K562 (cell line): ENCODE results near the gene FUZ. TPM values are rescaled to one million over a fixed set of nuclear protein-coding genes. Genes with fewer than 3 reads are reported as not detected.

Experiments
- ARID4B ChIP-seq: sonication (generic); formaldehyde crosslinking; IDR thresholded peaks from 2 replicates; pipeline ENCODE4 v1.8.0; 2022; ENCODE audit warnings: mild to moderate bottlenecking, missing genetic modification reagents
- ASH1L ChIP-seq: fragments of 450-650 bp; IDR thresholded peaks from 2 replicates; pipeline ENCODE4 v1.6.1; 2018; ENCODE audit warnings: borderline replicate concordance, mild to moderate bottlenecking, low read depth; ENCODE audit not compliant: partially characterized antibody
- BCOR ChIP-seq: fragments of 450-650 bp; IDR thresholded peaks from 2 replicates; pipeline ENCODE4 v1.6.1; 2016
- DNMT1 ChIP-seq: fragments of 450-650 bp; IDR thresholded peaks from 2 replicates; pipeline ENCODE4 v1.6.1; 2016; ENCODE audit warnings: antibody characterized with exemption, mild to moderate bottlenecking
- GABPA ChIP-seq: fragments of 200-800 bp; sonication (Bioruptor generic); conservative IDR thresholded peaks from 2 replicates; pipeline ENCODE4 v1.6.1; 2016; ENCODE audit warnings: low read depth, missing genetic modification characterization, missing compliant biosample characterization
- HMGN3 ChIP-seq: IDR thresholded peaks from 2 replicates; pipeline ENCODE4 v1.6.1; 2011; ENCODE audit warnings: borderline replicate concordance, low read depth, mild to moderate bottlenecking, mixed read lengths, low read length; ENCODE audit not compliant: insufficient read length; ENCODE audit errors: extremely low read depth
- KAT2B ChIP-seq: IDR thresholded peaks from one replicate; pipeline ENCODE4 v1.6.1; 2012; ENCODE audit warnings: low read depth, mild to moderate bottlenecking, control low read depth, inconsistent platforms, low read length, moderate library complexity
- LARP7 ChIP-seq: fragments of 450-650 bp; IDR thresholded peaks from 2 replicates; pipeline ENCODE4 v1.6.1; 2016
- MAFG ChIP-seq: fragments of 450-650 bp; conservative IDR thresholded peaks from 2 replicates; pipeline ENCODE4 v1.6.1; 2016; ENCODE audit warnings: missing genetic modification characterization, missing compliant biosample characterization
- MED1 ChIP-seq: sonication (generic); formaldehyde crosslinking; IDR thresholded peaks from 2 replicates; pipeline ENCODE4 v1.8.1; 2023; ENCODE audit warnings: missing genetic modification reagents, borderline replicate concordance
- POLR2B ChIP-seq: fragments of 450-650 bp; IDR thresholded peaks from 2 replicates; pipeline ENCODE4 v1.6.1; 2018; ENCODE audit warnings: low read depth; ENCODE audit not compliant: partially characterized antibody
- SMARCA4 ChIP-seq: fragments of 450-650 bp; IDR thresholded peaks from 2 replicates; pipeline ENCODE4 v1.6.1; 2016
- TAF9B ChIP-seq: fragments of 450-650 bp; IDR thresholded peaks from 2 replicates; pipeline ENCODE4 v1.6.1; 2018; ENCODE audit warnings: mild to moderate bottlenecking; ENCODE audit not compliant: partially characterized antibody
- TCF3 ChIP-seq: sonication (generic); formaldehyde crosslinking; IDR thresholded peaks from 2 replicates; pipeline ENCODE4 v1.4.0; 2020; ENCODE audit warnings: mild to moderate bottlenecking, missing genetic modification reagents
- YBX1 ChIP-seq: fragments of 450-650 bp; IDR thresholded peaks from 2 replicates; pipeline ENCODE4 v1.7.1; 2016; ENCODE audit warnings: mild to moderate bottlenecking
- ZNF174 ChIP-seq: fragments of 250-450 bp; sonication (Bioruptor Pico); IDR thresholded peaks from 2 replicates; pipeline ENCODE4 v1.4.0; 2020; ENCODE audit warnings: mild to moderate bottlenecking
- ZNF253 ChIP-seq: fragments of 250-450 bp; sonication (Bioruptor Pico); conservative IDR thresholded peaks from 2 replicates; pipeline ENCODE4 v1.6.1; 2021; ENCODE audit warnings: mild to moderate bottlenecking
- ZNF444 ChIP-seq: fragments of 250-450 bp; sonication (Bioruptor Pico); IDR thresholded peaks from 2 replicates; pipeline ENCODE4 v1.4.0; 2020; ENCODE audit warnings: mild to moderate bottlenecking, moderate library complexity
- polyA plus RNA-seq, 8 experiments: library from polyadenylated mRNA; depleted of rRNA in 4 of 8; stranded (reverse) in 5 of 8; unstranded in 3 of 8; fragments of >200 nt; fragmentation: Nextera tagmentation in 2 of 8; fragmentation: Illumina TruSeq in 1 of 8; extraction: Ambion mirVana in 2 of 8; extraction: Trizol in 1 of 8; gene quantifications; 2 replicates each; pipeline versions ENCODE4 v1.2.1 to v1.2.3, GENCODE V29; 2011 to 2014; ENCODE audit warnings: inconsistent platforms in 1 of 8, missing spikeins in 1 of 8
- total RNA-seq, 7 experiments: library from RNA; depleted of rRNA in 6 of 7; stranded (reverse); fragments of >200 nt in 6 of 7; fragmentation: Illumina TruSeq in 2 of 7; extraction: Trizol in 2 of 7; gene quantifications; 2 replicates each; pipeline versions ENCODE4 v1.2.1 to v1.2.3, GENCODE V29; 2011 to 2021; ENCODE audit warnings: low replicate concordance in 1 of 7
- TF ChIP-seq, protein P1 (sequence below): fragments of 450-650 bp; formaldehyde crosslinking; IDR thresholded peaks from 2 replicates; pipeline ENCODE4 v1.4.0; 2020; ENCODE audit warnings: mild to moderate bottlenecking, mixed read lengths
- TF ChIP-seq, protein P2 (sequence below): IDR thresholded peaks from 2 replicates; pipeline ENCODE4 v1.6.1; 2016; ENCODE audit warnings: missing genetic modification characterization, missing compliant biosample characterization
- TF ChIP-seq, protein P3 (sequence below): fragments of 450-650 bp; IDR thresholded peaks from 2 replicates; pipeline ENCODE4 v1.6.1; 2016; ENCODE audit warnings: mild to moderate bottlenecking

The FUZ gene
- total and polyA plus RNA-seq, 9 of the 15 experiments (the other 6 are each of a cell fraction or from before 2014, with no cell fraction given) = 0.17 to 7.6 (median 3.6) TPM; not detected in 1

DNA sequence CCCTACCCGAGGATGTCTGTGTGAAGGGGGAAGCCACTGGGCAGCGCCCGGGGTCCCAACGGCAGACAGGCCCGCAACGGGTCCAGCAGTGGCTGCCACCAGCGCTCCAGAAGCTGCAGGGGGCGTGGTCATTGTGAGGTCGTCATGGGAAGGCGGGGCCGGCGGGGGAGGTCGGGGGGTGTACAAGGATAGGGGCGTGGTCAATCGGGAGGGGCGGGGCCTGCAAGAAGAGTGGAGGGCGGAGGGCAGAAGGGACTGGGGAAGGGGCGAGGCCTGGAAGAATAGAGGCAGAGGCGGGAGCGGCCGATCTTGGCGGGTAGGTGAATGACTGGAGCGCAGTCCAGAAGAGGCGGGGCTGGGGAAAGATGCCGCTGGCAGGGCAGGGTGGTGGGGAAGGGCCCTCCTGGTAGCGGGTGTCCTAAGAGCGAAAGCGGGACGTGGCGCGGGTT is 4.4 kb downstream of the FUZ start (continued):
- TF ChIP-seq ARID4B (CRISPR knock-in tag) = 0 out of 2 replicates have a peak, but pooled peaks have one; percentile 33
- TF ChIP-seq, protein P1, sequence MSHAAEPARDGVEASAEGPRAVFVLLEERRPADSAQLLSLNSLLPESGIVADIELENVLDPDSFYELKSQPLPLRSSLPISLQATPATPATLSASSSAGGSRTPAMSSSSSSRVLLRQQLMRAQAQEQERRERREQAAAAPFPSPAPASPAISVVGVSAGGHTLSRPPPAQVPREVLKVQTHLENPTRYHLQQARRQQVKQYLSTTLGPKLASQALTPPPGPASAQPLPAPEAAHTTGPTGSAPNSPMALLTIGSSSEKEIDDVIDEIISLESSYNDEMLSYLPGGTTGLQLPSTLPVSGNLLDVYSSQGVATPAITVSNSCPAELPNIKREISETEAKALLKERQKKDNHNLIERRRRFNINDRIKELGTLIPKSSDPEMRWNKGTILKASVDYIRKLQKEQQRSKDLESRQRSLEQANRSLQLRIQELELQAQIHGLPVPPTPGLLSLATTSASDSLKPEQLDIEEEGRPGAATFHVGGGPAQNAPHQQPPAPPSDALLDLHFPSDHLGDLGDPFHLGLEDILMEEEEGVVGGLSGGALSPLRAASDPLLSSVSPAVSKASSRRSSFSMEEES (CRISPR knock-in tag) = no peak
- TF ChIP-seq TAF9B = no peak
- no peak for TF ChIP-seq ZNF253
- TF ChIP-seq, protein P2, sequence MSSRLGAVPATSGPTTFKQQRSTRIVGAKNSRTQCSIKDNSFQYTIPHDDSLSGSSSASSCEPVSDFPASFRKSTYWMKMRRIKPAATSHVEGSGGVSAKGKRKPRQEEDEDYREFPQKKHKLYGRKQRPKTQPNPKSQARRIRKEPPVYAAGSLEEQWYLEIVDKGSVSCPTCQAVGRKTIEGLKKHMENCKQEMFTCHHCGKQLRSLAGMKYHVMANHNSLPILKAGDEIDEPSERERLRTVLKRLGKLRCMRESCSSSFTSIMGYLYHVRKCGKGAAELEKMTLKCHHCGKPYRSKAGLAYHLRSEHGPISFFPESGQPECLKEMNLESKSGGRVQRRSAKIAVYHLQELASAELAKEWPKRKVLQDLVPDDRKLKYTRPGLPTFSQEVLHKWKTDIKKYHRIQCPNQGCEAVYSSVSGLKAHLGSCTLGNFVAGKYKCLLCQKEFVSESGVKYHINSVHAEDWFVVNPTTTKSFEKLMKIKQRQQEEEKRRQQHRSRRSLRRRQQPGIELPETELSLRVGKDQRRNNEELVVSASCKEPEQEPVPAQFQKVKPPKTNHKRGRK (tag) = no peak
- TF ChIP-seq DNMT1 = no peak
- no peak for TF ChIP-seq HMGN3
- no peak for TF ChIP-seq SMARCA4
- TF ChIP-seq MED1 = no peak
- TF ChIP-seq ASH1L = no peak
- no peak; the same call in 1 of the 2 replicates for TF ChIP-seq LARP7
- TF ChIP-seq TCF3 (CRISPR knock-in tag) = no peak
- TF ChIP-seq YBX1 = no peak
- TF ChIP-seq MAFG (tag) = no peak
- TF ChIP-seq, protein P3, sequence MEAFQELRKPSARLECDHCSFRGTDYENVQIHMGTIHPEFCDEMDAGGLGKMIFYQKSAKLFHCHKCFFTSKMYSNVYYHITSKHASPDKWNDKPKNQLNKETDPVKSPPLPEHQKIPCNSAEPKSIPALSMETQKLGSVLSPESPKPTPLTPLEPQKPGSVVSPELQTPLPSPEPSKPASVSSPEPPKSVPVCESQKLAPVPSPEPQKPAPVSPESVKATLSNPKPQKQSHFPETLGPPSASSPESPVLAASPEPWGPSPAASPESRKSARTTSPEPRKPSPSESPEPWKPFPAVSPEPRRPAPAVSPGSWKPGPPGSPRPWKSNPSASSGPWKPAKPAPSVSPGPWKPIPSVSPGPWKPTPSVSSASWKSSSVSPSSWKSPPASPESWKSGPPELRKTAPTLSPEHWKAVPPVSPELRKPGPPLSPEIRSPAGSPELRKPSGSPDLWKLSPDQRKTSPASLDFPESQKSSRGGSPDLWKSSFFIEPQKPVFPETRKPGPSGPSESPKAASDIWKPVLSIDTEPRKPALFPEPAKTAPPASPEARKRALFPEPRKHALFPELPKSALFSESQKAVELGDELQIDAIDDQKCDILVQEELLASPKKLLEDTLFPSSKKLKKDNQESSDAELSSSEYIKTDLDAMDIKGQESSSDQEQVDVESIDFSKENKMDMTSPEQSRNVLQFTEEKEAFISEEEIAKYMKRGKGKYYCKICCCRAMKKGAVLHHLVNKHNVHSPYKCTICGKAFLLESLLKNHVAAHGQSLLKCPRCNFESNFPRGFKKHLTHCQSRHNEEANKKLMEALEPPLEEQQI = no peak
- no peak for TF ChIP-seq GABPA (tag)
- no peak for TF ChIP-seq POLR2B
- TF ChIP-seq BCOR = no peak
- TF ChIP-seq KAT2B = no peak
- TF ChIP-seq ZNF444 (CRISPR knock-in tag) = no peak
- TF ChIP-seq ZNF174 (CRISPR knock-in tag) = no peak
